GM12878 (cell line): ENCODE results near the gene ACSS1. TPM values are rescaled to one million over a fixed set of nuclear protein-coding genes. Genes with fewer than 3 reads are reported as not detected.

Source experiments
- ATAC-seq: fragments of 200-7000 bp; cut with Tn5 transposase; 3 replicates; pipeline ENCODE4 v1.9.1; 2020; ENCODE audit warnings: mild to moderate bottlenecking, moderate library complexity
- BruUV-seq: library from RNA; stranded (reverse); fragments of 400-500 nt; replicated peaks from 2 replicates; lab custom pipeline; 2021; lab: Mats Ljungman, UMichigan
- CTCF ChIA-PET: fragments of 300-600 bp; sonication (Branson Sonifier 250); formaldehyde crosslinking; extraction: SDS; loops from one replicate; lab custom pipeline; 2021; ENCODE audit warnings: inconsistent platforms; lab: Yijun Ruan, JAX
- POLR2A ChIA-PET: fragments of 350-600 bp; formaldehyde crosslinking; extraction: SDS; loops from one replicate; lab custom pipeline; 2021; ENCODE audit warnings: inconsistent platforms; lab: Charles Lee
- RAD21 ChIA-PET: fragments of 300-600 bp; sonication (Branson Sonifier 250); formaldehyde crosslinking; loops from one replicate; lab custom pipeline; 2023; ENCODE audit warnings: antibody characterized with exemption; ENCODE audit not compliant: unreplicated experiment; lab: Charles Lee
- SMC1A ChIA-PET: fragments of 300-600 bp; sonication (Branson Sonifier 250); formaldehyde crosslinking; loops from one replicate; lab custom pipeline; 2023; ENCODE audit not compliant: unreplicated experiment, uncharacterized antibody; lab: Charles Lee
- DNase-seq: peaks from one replicate; pipeline ENCODE4 v3.0.0-alpha.2; 2011; ENCODE audit warnings: low read depth, low spot score
- FAIRE-seq: peaks from 3 replicates; lab custom pipeline; 2011; peaks lifted over from hg19 to GRCh38; lab: Jason Lieb, UNC
- H2AFZ ChIP-seq: 2 replicates; pipeline ENCODE4 v1.6.0; 2011; ENCODE audit warnings: low read depth, low read length, control low read depth; ENCODE audit not compliant: control insufficient read depth
- H3K27ac ChIP-seq: 2 replicates; pipeline ENCODE4 v1.5.1; 2011; ENCODE audit warnings: control low read depth; ENCODE audit not compliant: control insufficient read depth, insufficient read depth
- H3K27me3 ChIP-seq, 2 experiments: replicated peaks in 1 of 2; 2 replicates each; pipeline versions ENCODE4 v1.6.0 to v1.6.1; 2011; ENCODE audit warnings: low read length in 1 of 2; ENCODE audit not compliant: control insufficient read depth in 2 of 2, insufficient read depth in 2 of 2
- H3K36me3 ChIP-seq, 2 experiments: 2 replicates each; pipeline ENCODE4 v1.5.1; 2011; ENCODE audit warnings: low read length in 1 of 2; ENCODE audit not compliant: control insufficient read depth in 2 of 2, insufficient read depth in 2 of 2
- H3K4me1 ChIP-seq: 2 replicates; pipeline ENCODE4 v1.6.1; 2011; ENCODE audit warnings: mild to moderate bottlenecking, low read length, moderate library complexity, mixed read lengths; ENCODE audit not compliant: control insufficient read depth, insufficient read depth
- H3K4me2 ChIP-seq: 2 replicates; pipeline ENCODE4 v1.6.0; 2011; ENCODE audit warnings: control low read depth; ENCODE audit not compliant: control insufficient read depth, insufficient read depth
- H3K4me3 ChIP-seq: fragments of 200-600 bp; sonication (generic); 2 replicates; pipeline ENCODE4 v1.5.1; 2016
- H3K79me2 ChIP-seq: 2 replicates; pipeline ENCODE4 v1.6.0; 2011; ENCODE audit warnings: low read length; ENCODE audit not compliant: control insufficient read depth, insufficient read depth
- H3K9ac ChIP-seq: 2 replicates; pipeline ENCODE4 v1.8.0; 2011; ENCODE audit warnings: low read length, control low read depth, mixed read lengths; ENCODE audit not compliant: control insufficient read depth, insufficient read depth
- H3K9me3 ChIP-seq: replicated peaks from 3 replicates; pipeline ENCODE4 v1.5.1; 2011; ENCODE audit warnings: mild to moderate bottlenecking, low read length; ENCODE audit not compliant: control insufficient read depth, insufficient read depth
- H4K20me1 ChIP-seq: 2 replicates; pipeline ENCODE4 v1.6.0; 2011; ENCODE audit not compliant: control insufficient read depth, insufficient read depth
- ASH2L ChIP-seq: fragments of 300-600, 200-600 bp; sonication (generic); IDR thresholded peaks from 2 replicates; pipeline ENCODE4 v1.6.1; 2017; ENCODE audit warnings: low read depth, mild to moderate bottlenecking, borderline replicate concordance
- BCL11A ChIP-seq: IDR thresholded peaks from 2 replicates; pipeline ENCODE4 v1.6.1; 2011; ENCODE audit warnings: low read depth, low read length
- BHLHE40 ChIP-seq, 2 experiments: fragments of 450-650 bp in 1 of 2; IDR thresholded peaks; 2 replicates each; pipeline ENCODE4 v1.6.1; 2011 to 2017; ENCODE audit warnings: low read depth in 2 of 2, borderline replicate concordance in 1 of 2, improper control_type of control experiment in 1 of 2, low read length in 1 of 2, mild to moderate bottlenecking in 1 of 2
- BMI1 ChIP-seq: fragments of 450-650 bp; IDR thresholded peaks from 2 replicates; pipeline ENCODE4 v1.6.1; 2016; ENCODE audit warnings: mild to moderate bottlenecking, moderate library complexity, borderline replicate concordance
- CREM ChIP-seq: IDR thresholded peaks from 2 replicates; pipeline ENCODE4 v1.6.1; 2014; ENCODE audit warnings: antibody characterized with exemption, low read depth
- EGR1 ChIP-seq, 2 experiments: IDR thresholded peaks; 1 replicate in 1 of 2; 2 replicates in 1 of 2; pipeline ENCODE4 v1.6.1; 2011 to 2012; ENCODE audit warnings: low read depth in 2 of 2, low read length in 2 of 2, borderline replicate concordance in 1 of 2, mild to moderate bottlenecking in 1 of 2, moderate library complexity in 1 of 2
- EZH2 ChIP-seq: IDR thresholded peaks from 2 replicates; pipeline ENCODE4 v1.6.1; 2012; ENCODE audit warnings: low read depth, mild to moderate bottlenecking, control low read depth, inconsistent platforms, low read length, borderline replicate concordance; ENCODE audit not compliant: control insufficient read depth
- FOS ChIP-seq: IDR thresholded peaks from 3 replicates; pipeline ENCODE4 v1.6.1; 2011; ENCODE audit warnings: borderline replicate concordance; ENCODE audit not compliant: insufficient read length; ENCODE audit errors: extremely low read depth
- FOXM1 ChIP-seq: IDR thresholded peaks from 2 replicates; pipeline ENCODE4 v1.6.1; 2012; ENCODE audit warnings: low read depth, mild to moderate bottlenecking, inconsistent platforms, low read length, moderate library complexity
- HDAC2 ChIP-seq: fragments of 200-600 bp; sonication (generic); IDR thresholded peaks from 2 replicates; pipeline ENCODE4 v1.6.1; 2017
- LARP7 ChIP-seq: fragments of 450-650 bp; IDR thresholded peaks from 2 replicates; pipeline ENCODE4 v1.6.1; 2017; ENCODE audit warnings: mild to moderate bottlenecking
- MTA2 ChIP-seq: fragments of 450-650 bp; IDR thresholded peaks from 2 replicates; pipeline ENCODE4 v1.6.1; 2016; ENCODE audit warnings: low read depth, mild to moderate bottlenecking, moderate library complexity
- NR2C1 ChIP-seq: fragments of 450-650 bp; IDR thresholded peaks from 2 replicates; pipeline ENCODE4 v1.6.1; 2017; ENCODE audit warnings: antibody characterized with exemption, mild to moderate bottlenecking, moderate library complexity
- PML ChIP-seq: IDR thresholded peaks from 2 replicates; pipeline ENCODE4 v1.6.1; 2012; ENCODE audit warnings: low read length, inconsistent platforms
- POLR2A ChIP-seq: IDR thresholded peaks from 2 replicates; pipeline ENCODE4 v1.6.1; 2011; ENCODE audit warnings: low read depth, mild to moderate bottlenecking, low read length
- RFX5 ChIP-seq: IDR thresholded peaks from 2 replicates; pipeline ENCODE4 v1.6.1; 2011; ENCODE audit warnings: low read depth, low read length, improper control_type of control experiment
- STAT3 ChIP-seq: IDR thresholded peaks from 2 replicates; pipeline ENCODE4 v1.6.1; 2011; ENCODE audit warnings: low read depth, low read length, improper control_type of control experiment
- SUPT20H ChIP-seq: IDR thresholded peaks from 2 replicates; pipeline ENCODE4 v1.6.1; 2011; ENCODE audit warnings: low read depth, mild to moderate bottlenecking, low read length, moderate library complexity, borderline replicate concordance; ENCODE audit not compliant: control insufficient read depth
- TAF1 ChIP-seq: IDR thresholded peaks from 2 replicates; pipeline ENCODE4 v1.6.1; 2011; ENCODE audit warnings: mild to moderate bottlenecking, low read depth, low read length, borderline replicate concordance
- TARDBP ChIP-seq: IDR thresholded peaks from 2 replicates; pipeline ENCODE4 v1.6.1; 2016; ENCODE audit warnings: borderline replicate concordance
- TCF3 ChIP-seq: IDR thresholded peaks from 2 replicates; pipeline ENCODE4 v1.6.1; 2012; ENCODE audit warnings: low read depth, mild to moderate bottlenecking, low read length, borderline replicate concordance; ENCODE audit not compliant: insufficient read depth
- WGBS: methylation state at CpG from one replicate; pipeline ENCODE4 v1.1.6; 2016; ENCODE audit warnings: low lambda C conversion rate; ENCODE audit not compliant: insufficient replicate concordance, insufficient coverage; ENCODE audit errors: missing lambda C conversion rate; 5-methylcytosine and 5-hydroxymethylcytosine counted together
- in situ Hi-C: fragments of 300-500 bp; cut with MboI; formaldehyde crosslinking; loops from 9 replicates; pipeline ENCODE4 v1.14.3; 2018; ENCODE audit warnings: mixed read lengths
- intact Hi-C: fragments of 100-400 bp; cut with micrococcal nuclease; formaldehyde crosslinking; loops from one replicate; pipeline ENCODE4 v1.14.2; 2022; ENCODE audit not compliant: unreplicated experiment
- polyA plus RNA-seq, 11 experiments: library from polyadenylated mRNA; depleted of rRNA in 4 of 11; unstranded in 6 of 11; stranded (reverse) in 5 of 11; fragments of >200 nt; fragmentation: Nextera tagmentation in 4 of 11; fragmentation: Illumina TruSeq in 1 of 11; extraction: Ambion mirVana in 4 of 11; extraction: Trizol in 1 of 11; gene quantifications; 1 replicate in 1 of 11; 2 replicates in 10 of 11; pipeline versions ENCODE4 v1.2.1 to v1.2.3, GENCODE V29; 2011 to 2016; ENCODE audit warnings: inconsistent platforms in 2 of 11, missing spikeins in 2 of 11, low read depth in 1 of 11
- total RNA-seq, 4 experiments: library from RNA; depleted of rRNA in 3 of 4; stranded (reverse); fragments of >200 nt in 3 of 4; fragmentation: Illumina TruSeq in 1 of 4; extraction: Trizol in 1 of 4; gene quantifications; 2 replicates each; pipeline versions ENCODE4 v1.2.1 to v1.2.3, GENCODE V29; 2013 to 2021
- TF ChIP-seq, protein P1 (sequence below): fragments of 450-650 bp; IDR thresholded peaks from 2 replicates; pipeline ENCODE4 v1.6.1; 2016; ENCODE audit warnings: mild to moderate bottlenecking

ACSS1 gene
- total and polyA plus RNA-seq, 10 of the 15 experiments (the other 5 are each of a cell fraction or from before 2014, with no cell fraction given), result 1.3 to 44.9 (median 31.1) TPM

DNA sequence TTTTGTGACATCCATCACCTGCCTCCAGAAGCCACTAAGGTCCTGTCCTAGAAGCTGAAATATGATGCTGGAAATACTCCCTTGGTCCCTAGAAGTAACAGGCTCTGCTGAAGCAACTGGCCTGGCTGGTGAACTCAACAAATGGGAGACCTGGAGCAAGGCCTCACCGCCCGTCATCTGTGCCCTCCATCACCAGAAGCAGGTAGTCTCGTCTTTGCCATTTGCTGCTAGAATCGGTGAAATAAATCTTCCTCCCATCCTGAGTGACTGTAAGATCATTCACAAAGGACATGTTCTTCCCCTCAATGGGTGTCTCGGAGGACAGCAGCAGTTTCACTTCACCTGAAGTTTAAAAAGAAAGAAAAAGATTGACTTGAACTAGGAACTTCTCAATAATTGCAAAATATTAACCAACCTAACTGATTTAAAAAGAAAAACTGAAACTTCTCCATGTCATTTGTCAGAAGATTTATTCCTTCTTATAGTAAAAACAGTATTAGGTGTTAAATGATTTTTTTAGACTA lies 87.8 kb downstream of the ACSS1 start (continued):
- TF ChIP-seq EGR1 (IDR thresholded peaks at IDR 0.05; ENCODE audit: borderline replicate concordance in 1 of 2, low read depth in 2 of 2, low read length in 2 of 2) (no peak), NR2C1 (no peak), MTA2 (no peak), POLR2A (no peak), ASH2L (no peak), BCL11A (no peak), BHLHE40 (IDR thresholded peaks at IDR 0.05; ENCODE audit: borderline replicate concordance in 1 of 2, low read depth in 2 of 2, low read length in 1 of 2) (no peak), PML (no peak)
- TF ChIP-seq, all 136 proteins: peak for 0

DNA sequence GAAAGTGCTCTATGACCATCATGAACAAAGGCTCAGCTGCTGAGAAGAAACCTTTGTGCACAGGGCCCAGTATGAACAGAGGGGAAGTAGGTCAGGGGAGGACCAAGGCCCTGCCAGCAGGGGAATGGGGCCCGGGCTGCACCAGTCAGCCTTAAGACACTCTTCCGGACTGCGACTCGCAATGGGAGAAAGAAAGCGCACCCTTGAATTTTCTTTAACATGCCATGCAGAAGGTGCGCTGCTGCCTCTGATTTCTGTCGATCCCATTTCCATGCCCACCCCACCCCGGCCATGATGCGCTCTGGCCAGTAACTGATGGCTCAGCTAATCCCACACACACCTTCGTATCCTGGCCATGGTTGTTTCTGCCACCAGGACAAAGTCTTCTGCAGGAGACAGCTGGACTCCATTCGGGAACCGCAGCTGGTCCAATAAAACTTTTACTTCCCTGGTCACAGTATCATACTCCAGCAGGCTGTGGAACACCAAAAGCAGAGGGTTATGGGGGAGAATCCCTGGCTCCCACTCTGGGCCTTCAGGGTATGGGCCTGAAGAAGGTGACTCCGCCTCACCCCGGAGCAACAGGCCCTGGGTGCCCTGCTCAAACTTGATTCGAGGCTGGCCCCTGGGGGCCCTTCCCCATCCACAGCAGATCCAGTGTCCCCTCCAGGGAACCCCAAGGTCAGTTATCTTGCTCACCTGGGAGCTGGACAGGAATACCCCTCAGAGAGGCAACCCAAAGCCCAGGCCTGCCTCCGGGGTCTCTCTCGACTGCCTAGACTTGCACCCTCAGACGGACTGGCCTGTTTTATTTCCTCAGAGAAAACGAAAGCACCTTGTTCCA lies 88.5 kb downstream of the ACSS1 start:
- H4K20me1 ChIP-seq, result no peaks in the 10 kb centered on the region
- no peaks in the 10 kb centered on the region for H3K79me2 ChIP-seq
- H3K36me3 ChIP-seq, result peaks cover 28 to 30% of the 10 kb centered on the region in 2 experiments
- CTCF ChIA-PET, result no interaction called here
- in situ Hi-C loops, result loop anchor here (5.0 kb wide), 1 partner anchor 53 kb away; no protein-coding TSS in a partner anchor
- no peak overlapping the region for H3K27ac ChIP-seq
- no TSS peak for BruUV-seq
- no peak overlapping the region for H3K9ac ChIP-seq
- no peaks in the 10 kb centered on the region for H3K9me3 ChIP-seq
- 91% methylated on average over 19 of the region's 19 CpGs for WGBS
- no peak for ATAC-seq
- H3K4me2 ChIP-seq, result no peak overlapping the region
- no peaks in the 10 kb centered on the region for H3K27me3 ChIP-seq
- no peaks in the 10 kb centered on the region for H3K4me1 ChIP-seq
- RAD21 ChIA-PET, result no interaction called here
- no peak overlapping the region for H2AFZ ChIP-seq
- POLR2A ChIA-PET, result no interaction called here
- no peak overlapping the region for H3K4me3 ChIP-seq
- intact Hi-C loops, result no loop called here
- SMC1A ChIA-PET, result no interaction called here
- TF ChIP-seq STAT3, result no peak
- TF ChIP-seq, protein P1, sequence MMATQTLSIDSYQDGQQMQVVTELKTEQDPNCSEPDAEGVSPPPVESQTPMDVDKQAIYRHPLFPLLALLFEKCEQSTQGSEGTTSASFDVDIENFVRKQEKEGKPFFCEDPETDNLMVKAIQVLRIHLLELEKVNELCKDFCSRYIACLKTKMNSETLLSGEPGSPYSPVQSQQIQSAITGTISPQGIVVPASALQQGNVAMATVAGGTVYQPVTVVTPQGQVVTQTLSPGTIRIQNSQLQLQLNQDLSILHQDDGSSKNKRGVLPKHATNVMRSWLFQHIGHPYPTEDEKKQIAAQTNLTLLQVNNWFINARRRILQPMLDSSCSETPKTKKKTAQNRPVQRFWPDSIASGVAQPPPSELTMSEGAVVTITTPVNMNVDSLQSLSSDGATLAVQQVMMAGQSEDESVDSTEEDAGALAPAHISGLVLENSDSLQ, result no peak
- no peak for TF ChIP-seq TCF3
- no peak for TF ChIP-seq HDAC2
- TF ChIP-seq FOS, result no peak
- no peak for TF ChIP-seq FOXM1
- no peak for TF ChIP-seq LARP7
- TF ChIP-seq TARDBP, result no peak
- TF ChIP-seq EZH2, result no peak
- TF ChIP-seq CREM, result no peak
- no peak for TF ChIP-seq SUPT20H
- TF ChIP-seq BMI1, result no peak
- TF ChIP-seq TAF1, result no peak
- TF ChIP-seq POLR2A, result no peak
- no peak for TF ChIP-seq RFX5
- no peak for TF ChIP-seq EGR1 (IDR thresholded peaks at IDR 0.05; ENCODE audit: borderline replicate concordance in 1 of 2, low read depth in 2 of 2, low read length in 2 of 2)
- no peak for FAIRE-seq
- DNase-seq, result no peak
